ENCODE data around the gene CD200.
A peak's percentile ranks its signal among the peaks of the same experiment; 100 is the strongest.
"Not testable (repeated sequence)": the region's sequence is repeated elsewhere in the genome, so short reads cannot be mapped to it uniquely, and the experiment has no call there.

The CD200 gene

DNA sequence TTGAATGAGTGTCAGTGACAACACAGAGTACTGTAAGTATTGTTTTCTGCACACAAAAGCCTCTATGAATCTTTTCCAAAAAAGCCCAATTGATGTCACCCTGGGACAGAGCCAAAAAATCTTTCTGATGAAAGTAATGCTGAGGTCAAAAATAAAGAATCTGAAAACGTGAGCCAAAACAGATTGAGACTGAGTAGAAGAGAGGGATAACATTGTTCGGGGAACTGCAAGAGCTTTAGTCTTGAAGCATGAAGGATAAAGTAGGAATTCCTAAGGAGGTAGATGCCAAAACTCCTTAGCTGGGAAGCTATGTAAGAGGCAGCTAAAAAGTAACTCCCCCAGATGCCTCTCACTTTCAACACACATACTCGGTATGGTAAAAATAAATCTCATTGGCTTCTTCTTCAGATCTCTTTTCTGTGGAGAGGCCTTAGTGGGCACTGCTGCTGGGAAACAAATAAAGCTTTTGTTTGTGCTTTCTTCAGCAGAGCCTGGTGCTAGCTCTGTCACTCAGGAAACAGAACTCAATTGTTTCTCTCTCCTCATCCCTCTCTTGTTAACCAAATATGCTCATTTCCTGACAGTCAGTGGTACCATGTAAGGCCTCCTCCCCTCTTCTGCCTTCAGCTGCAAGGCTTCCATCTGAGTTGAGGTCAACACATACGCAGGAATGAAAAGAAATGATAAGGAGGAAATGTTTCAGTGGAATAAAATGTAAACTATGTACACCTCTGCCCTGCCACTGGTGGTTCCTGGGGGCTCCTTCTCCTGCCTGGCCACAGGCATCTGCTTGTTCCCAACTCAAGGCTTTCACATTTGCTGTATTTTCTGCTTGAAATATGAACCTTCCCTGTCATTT lies 58.1 kb downstream of the CD200 start:
- DNase-seq (ENCODE audit: low read depth, low spot score), result peak; percentile 94

DNA sequence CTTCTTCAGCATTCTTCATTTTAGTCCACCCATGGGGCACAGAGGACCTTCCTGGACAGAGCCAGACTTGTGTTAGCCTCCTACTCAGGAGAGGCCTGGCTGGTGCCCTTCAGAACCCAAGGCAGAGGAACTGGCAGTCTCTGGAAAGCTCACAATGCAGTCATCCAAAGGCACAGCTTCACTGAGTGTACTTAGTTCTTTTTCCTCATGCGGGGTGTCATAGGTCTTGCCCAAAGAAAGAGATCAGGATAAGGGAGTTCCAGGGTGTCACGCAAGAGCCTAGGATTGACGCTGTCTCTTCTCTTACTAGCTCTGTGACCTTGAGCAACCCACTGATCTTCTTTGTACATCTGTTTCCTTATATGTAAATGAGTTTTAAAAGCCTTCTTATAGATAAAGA lies 58.7 kb downstream of the CD200 start:
- DNase-seq (ENCODE audit: low read depth, low spot score), result no peak

DNA sequence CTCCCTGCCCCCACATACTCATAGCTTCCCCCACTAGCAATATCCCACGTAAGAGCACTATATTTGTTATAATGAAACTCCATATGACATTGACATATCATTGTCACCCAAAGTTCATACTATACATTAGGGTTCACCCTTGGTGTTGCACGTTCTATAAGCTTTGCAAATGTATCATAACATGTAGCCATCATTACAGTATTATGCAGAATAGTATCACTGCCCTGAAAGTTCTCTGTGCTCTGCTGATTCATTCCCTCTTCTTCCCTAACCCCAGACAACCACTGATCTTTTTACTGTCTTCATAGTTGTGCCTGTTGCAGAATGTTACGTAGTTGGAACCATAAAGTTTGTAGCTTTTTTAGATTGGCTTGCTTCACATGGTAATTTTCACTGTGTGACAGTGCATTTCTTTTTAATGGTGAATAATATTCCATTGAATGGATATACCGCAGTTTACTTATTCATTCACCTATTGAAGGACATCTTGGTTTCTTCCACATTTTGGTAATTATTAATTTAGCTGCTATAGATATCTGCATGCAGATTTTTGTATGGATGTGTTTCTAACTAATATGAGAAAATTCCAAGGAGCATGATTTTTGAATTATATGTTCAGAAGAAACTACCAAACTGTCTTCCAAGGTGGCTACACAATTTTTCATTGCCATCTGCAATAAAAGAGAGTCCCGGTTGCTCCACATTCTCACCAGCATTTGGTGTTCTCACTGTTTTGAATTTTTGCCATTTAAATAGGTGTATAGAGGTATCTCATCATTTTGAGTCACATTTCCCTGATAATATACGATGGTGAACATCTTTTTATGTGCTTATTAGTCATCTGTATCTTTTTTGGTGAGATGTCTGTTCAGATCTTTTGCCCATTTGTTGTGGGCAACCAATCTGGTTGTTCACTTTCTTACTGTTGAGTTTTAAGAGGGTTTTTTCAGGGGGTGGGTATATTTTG lies 59.7 kb downstream of the CD200 start:
- no peak for DNase-seq (ENCODE audit: low read depth, low spot score)

DNA sequence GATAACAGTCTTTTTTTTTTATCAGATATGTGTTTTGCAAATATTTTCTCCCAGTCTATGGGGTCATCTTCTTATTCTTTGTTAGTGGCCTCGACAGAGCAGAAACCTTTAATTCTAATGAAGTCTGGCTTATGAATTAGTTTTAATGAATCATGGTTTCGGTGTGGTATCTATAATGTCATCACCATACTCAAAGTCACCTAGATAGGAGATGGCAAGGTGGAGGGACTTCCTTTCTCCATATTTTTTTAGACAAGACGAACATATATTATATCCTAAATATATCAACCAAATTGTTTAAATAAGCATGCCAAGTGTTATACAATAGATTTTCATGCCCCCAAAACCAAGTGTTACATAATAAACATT lies 60.4 kb downstream of the CD200 start:
- DNase-seq (ENCODE audit: low read depth, low spot score), result no peak

DNA sequence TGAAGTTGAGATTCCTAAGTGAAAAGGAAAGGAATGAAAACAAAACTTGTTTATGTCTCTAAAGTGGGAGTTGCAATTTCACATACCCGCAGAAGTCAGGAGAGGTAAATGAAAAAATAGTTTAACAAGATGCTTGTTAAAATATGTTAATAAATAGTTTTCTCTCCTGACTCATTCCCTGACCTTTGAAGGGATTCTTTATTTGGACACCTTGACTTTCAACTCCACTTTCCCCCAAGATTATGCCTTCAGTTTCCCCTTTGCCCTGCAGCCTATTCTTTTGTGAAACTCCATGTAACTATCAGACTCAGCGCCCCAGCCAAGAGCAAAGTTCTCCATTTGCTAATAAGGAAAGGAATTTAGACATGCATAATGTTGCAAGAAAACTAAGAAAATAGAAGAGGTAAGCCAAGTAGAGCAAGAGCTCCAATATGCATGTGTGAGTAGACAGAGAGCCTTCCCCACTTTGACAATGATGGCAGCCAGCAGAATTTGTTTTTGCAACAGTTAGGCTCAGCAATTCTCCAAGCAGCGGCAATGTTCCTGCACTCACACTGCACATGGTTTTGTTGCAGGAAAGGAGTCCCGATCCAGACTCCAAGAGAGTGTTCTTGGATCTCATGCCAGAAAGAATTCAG lies 61.2 kb downstream of the CD200 start:
- DNase-seq (ENCODE audit: low read depth, low spot score), result peak; percentile 19

DNA sequence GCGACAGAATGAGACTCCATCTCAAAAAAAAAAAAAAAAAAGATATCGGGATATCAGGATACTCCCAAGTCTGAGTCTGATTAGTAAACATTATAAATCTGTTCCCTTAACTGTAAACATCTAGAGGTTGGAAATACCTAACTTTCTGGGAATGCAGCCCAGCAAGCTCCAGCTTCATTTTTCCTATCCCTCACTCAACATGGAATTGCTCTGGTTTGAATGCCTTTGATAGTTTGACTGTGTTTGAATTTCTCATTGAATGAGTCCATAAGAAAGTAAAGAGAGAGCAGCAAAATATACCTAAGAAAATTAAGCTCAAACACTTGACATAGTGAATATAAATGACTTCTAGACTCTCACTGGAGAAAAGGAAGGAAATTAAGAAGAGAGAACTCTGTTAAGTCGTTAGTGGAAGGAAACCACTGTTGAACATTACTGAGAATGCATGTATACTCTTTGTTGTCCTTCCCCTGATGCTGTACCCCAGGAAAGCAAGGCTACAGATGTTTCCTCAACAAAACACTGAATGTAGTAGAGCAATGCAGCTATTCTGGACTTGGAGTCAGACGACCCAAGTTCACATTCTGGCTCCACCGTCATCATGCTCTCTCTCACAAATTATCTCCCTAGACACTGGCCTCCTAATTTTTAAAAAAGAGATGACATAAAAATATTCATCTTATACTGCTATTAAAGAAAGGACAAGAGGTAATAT lies 62.4 kb downstream of the CD200 start:
- peak; percentile 59 for DNase-seq (ENCODE audit: low read depth, low spot score)

DNA sequence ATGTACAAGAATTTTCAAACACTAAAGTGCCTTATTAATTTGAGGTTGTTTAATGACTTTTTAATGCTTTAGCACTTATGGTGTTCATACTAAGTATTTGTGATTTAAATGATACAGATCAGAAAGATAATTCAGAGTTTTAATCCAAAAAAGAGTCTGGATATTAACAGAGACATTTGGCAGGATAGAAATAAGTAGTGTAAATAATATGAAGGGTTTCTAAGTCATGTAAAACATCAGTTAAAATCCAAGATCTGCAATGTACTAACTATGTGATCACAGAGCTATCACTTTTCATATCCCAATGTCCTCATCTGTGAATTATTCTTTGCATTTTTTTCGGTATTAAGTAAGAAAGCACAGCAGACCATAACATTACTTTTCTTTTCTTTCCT lies 62.9 kb downstream of the CD200 start:
- no peak for DNase-seq (ENCODE audit: low read depth, low spot score)

DNA sequence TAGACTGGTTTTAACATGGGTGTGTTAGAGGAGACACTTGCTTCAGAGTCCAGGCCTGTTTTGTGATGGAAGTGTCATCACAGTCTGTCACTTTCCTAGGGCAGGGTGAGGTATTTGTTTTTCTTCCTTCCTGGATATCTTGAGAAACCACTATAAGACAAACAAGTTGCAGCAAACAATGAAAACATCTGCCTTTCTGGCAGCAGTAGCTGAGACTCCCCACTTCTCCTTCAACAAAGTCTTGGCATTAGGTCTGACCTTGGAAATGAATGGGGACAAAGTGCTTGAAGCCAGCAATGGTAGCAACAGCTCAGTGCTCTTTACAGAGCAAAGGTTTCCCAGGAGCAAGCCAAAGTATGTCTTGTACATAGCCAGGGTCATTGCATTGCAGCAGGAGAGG lies 64.6 kb downstream of the CD200 start:
- DNase-seq (ENCODE audit: low read depth, low spot score), result no peak

DNA sequence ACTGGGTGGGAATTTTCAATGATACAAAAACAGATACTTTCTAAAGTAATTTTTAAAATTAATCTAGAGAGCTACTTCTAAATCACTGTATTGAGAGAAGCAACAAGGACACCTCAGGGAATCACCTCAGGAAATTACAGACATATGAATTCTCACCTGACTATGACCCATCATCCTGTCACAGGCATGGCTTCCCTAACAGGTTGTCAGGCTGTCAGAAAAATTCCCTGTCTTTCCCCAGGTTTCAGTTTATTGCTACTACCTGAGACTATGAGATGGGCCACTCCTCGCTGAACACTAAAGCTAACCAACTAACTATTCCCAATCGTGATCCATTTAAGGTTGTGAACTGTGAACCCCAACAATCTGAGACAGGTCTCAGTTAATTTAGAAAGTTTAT lies 66.1 kb downstream of the CD200 start:
- no peak for DNase-seq (ENCODE audit: low read depth, low spot score)

DNA sequence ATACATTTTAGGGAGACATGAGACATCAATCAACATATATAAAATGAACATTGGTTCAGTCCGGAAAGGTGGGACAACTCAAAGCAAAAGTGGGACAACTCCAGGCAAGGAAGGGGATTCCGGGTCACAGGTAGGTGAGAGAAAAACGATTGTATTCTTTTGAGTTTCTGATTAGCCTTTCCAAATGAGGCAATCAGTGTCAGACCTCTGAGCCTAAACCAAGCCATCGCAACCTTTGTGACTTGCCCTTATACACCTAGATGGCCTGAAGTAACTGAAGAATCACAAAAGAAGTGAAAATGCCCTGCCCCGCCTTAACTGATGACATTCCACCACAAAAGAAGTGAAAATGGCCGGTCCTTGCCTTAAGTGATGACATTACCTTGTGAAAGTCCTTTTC lies 66.6 kb downstream of the CD200 start:
- DNase-seq (ENCODE audit: low read depth, low spot score), result not testable (repeated sequence)

DNA sequence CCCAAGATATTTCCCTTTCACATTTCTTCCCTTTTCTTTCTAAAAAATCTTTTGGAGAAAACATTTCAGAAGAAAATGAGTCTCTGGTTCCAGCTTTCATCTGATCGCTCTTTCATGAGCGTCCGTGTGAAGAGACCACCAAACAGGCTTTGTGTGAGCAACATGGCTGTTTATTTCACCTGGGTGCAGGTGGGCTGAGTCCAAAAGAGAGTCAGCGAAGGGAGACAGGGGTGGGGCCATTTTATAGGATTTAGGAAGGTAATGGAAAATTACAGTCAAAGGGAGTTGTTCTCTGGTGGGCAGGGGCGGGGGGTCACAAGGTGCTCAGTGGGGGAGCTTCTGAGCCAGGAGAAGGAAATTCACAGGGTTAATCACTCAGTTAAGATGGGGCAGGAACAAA lies 67.4 kb downstream of the CD200 start:
- DNase-seq (ENCODE audit: low read depth, low spot score), result not testable (repeated sequence)

DNA sequence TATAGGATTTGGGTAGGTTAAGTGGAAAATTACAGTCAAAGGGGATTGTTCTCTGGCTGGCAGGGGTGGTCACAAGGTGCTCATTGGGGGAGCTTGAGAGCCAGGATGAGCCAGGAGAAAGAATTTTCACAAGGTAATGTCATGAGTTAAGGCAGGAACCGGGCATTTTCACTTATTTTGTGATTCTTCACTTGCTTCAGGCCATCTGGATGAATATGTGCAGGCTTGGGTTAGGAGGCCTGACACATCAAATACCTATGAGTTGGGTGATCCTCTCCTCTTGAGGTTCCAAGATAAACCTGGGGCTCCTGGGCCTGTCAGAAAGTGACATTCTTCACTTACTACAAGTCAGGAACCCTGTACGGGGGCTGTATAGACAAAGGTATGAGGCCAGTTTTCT lies 68.7 kb downstream of the CD200 start:
- no peak for DNase-seq (ENCODE audit: low read depth, low spot score)

DNA sequence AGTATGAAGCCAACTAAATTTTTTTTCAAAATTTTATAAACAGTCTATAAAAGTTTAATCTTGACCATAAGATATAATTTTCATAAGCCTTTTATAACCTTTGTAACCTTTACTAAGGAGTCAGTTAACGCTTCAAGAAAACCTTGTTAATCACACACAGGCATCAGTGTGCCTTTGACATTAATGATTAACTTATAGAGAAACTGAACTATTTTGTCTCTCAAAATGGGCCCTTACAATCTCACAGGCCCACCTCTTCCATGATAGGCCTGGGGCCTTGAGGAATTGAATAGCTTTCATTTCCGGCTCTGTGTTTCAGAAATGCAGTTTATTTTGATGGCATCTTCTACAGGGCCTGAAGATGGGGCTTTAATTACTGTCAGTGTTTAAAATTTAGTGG lies 70.1 kb downstream of the CD200 start:
- no peak for DNase-seq (ENCODE audit: low read depth, low spot score)

DNA sequence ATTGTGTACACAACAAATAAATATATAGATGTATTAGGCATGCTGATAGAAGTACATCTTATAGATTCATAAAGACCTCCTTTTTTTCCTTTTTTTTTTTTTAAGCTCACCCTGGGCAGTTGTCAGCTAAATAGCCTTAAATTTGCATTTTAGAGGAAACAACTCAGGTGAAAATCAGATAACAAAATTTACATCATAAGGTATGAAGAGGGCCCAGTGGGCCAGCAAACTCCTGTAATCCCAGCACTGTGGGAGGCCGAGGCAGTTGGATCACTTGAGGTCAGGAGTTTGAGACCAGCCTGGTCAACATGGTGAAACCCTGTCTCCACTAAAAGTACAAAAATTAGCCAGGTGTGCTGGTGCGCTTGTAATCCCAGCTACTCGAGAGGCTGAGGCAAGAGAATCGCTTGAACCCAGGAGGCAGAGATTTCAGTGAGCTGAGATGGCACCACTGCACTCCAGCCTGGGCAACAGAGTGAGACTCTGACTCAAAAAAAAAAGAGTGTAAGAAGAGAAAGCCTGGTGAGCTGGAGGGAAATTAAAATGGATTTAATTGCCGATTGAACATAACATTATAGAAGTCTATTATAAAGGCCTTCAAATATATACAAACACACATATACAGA lies 72.1 kb downstream of the CD200 start:
- DNase-seq (ENCODE audit: low read depth, low spot score), result not testable (repeated sequence)

DNA sequence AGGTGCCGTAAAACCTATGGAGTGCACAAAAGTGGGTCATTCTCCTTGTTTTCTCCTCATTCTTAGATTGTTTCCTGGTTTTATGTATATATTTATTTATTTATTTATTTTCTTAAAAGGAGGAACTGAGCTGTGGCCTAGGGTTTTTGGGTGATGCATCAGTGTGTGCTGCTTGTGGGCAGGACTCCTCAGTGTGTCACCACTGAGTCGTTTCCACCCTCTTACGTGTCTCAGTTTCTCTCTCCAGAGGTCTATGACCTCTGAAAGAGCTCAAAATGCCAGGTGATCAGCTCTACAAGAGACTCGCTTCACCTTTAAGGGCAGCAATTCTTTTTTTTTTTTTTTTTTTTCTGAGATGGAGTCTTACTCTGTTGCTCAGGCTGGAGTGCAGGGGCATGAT lies 72.9 kb downstream of the CD200 start:
- DNase-seq (ENCODE audit: low read depth, low spot score), result no peak

DNA sequence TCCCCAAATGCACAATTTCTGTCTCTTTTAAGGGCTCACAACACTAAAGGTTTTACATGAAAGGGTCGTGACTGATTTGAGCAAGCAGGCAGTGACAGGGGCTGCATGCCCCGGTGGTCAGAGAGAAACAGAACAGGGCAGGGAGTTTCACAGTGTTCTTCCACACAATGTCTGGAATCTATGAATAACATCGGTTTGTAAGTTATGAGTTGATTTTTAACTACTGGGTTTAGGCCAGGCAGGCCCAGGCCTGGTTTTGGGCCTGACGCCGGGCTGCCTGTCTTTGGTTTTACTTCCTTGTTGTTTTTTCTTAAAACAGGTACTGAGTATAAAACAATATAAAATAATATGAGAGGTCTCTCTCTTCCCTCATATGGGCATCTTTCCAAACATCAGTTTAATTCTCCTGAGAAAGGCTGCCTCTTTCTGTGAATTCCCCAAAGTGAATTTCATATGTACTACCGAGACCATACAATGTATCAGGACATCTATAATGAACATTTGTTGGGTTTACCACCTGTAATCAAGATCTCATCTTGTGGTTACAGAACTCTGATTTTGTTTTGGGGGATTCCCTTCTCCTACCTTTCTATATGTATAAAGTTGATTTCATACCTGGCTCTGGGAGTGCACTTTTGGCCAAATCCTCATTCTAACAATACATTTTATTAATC lies 74.4 kb downstream of the CD200 start:
- DNase-seq (ENCODE audit: low read depth, low spot score), result no peak

DNA sequence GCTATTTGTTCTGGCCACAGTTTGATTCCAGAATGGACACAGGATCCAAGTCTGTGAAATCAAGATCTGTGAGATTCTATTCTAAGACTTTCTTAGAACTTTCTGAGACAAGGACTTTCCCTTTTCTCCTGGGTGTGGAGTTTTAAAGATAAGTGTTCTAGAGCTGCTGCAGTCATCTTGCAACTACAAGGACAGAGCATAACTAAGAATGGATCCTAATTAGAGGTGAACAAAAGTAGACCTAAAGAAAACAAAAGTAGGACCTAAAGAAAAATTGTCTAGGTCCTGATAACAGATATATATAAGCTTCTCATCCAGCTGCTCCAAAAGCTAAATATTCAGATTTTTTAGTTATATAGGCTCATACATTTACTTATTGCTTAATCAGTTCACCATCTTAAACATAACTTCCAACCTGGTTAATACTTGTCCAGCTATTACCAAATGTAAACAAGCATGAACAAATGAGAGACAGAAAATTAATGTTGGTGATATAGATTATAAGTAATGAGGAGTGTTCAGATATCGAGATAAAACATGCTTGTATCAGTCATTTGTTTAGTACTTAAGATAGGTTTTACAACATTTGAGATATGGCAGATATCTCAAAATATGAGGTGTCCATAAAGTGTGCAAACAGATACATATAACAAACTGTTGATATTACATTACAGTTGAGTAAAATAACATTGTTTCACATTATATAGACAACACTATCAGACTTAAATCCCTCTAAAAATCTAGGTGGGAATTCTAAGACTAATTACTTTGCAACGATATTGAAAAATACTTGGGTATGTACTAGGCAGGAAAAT lies 75.1 kb downstream of the CD200 start:
- DNase-seq (ENCODE audit: low read depth, low spot score), result no peak

DNA sequence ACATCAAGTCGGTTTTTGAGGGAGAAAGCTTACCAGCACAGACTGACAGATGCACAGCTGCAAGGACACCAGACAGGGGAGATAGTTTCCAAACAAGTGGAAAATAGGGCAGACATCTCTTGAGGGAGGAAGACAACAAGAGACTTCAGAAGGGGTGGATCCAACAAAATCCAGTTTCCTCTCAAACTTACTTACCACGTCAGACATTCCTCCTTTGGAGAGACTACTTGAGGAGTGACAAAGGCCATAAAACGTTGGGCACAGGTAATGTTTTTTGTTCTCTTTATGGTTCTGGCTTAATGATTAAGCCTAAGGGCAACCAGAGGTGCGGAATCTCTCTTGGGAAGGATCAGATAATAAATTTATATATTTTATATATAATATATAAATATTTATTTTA lies 76.1 kb downstream of the CD200 start:
- DNase-seq (ENCODE audit: low read depth, low spot score), result no peak

DNA sequence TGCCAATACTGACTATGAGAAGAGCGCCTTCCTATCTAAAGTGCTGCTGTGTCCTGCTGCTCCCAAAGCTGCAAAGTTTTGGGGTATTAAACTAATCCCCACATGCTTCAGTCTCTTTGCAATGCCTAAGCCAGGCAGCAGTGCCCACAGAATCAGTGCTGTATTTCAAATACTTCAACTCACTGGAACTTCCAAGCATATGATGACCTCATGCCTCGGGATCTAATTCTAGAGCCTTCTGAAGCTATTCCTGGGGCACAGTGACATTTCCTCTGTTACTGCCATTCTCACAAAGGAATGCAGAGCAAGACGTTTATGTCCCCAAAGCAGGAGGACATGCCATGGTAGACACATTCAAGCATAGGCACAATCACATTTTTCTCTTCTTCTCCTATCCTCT lies 78.5 kb downstream of the CD200 start:
- DNase-seq (ENCODE audit: low read depth, low spot score), result peak; percentile 23
